ENCODE measurements around the gene PDE9A. TPM values are rescaled to one million over a fixed set of nuclear protein-coding genes. Genes with fewer than 3 reads are reported as not detected.

Gene PDE9A
- total and polyA plus RNA-seq, 10 donors, result 7.9 to 45.5 (median 23.8) TPM

- H3K4me3 ChIP-seq, result no peak overlapping the region
- H3K27ac ChIP-seq, result no peak overlapping the region
- TF ChIP-seq CTCF (IDR thresholded peaks at IDR 0.05 in 8 of 11, conservative IDR thresholded peaks at IDR 0.05 in 3 of 11), result no peak
- TF ChIP-seq POLR2A (IDR thresholded peaks at IDR 0.05), result no peak
- TF ChIP-seq POLR2AphosphoS5 (IDR thresholded peaks at IDR 0.05), result no peak
- no peaks in the 10 kb centered on the region for H3K36me3 ChIP-seq
- intact Hi-C loops (cut with DNase I; ENCODE audit: low total_unique reads), result no loop called here
- peak; percentile 4 for DNase-seq
- H3K4me1 ChIP-seq, result peaks cover 0 to 3% (median 0%) of the 10 kb centered on the region in 6 donors
- H3K9me3 ChIP-seq, result no peaks in the 10 kb centered on the region
- peaks cover 0 to 82% (median 22%) of the 10 kb centered on the region in 7 donors for H3K27me3 ChIP-seq (replicated peaks in 1 of 7)
- WGBS, 5 donors, result 73 to 79% (median 76%) methylated on average over 9 of the region's 9 CpGs
Observed at GRCh38 chr21:42621819-42622177, 31.6 kb upstream of the PDE9A start.

DNA sequence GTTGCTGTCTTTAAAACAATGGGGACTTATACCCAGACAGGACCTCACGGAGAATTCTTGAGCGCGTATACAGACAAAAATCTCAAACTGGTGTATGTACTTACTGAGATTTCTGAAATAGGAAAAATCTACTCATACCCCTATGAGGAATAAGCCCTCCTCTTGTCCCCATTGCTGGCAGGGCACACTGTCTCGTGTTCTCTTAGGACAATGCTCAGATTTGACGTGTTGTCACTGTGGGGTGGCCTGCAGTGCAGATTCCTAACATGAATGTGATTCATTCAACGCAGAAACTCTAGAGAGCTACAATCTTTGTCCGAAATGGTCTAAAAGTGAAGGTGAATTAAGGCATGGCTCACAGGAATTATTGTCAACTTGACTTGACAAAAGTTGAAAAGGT lies 31.1 kb upstream of the PDE9A start:
- H3K9me3 ChIP-seq, result no peaks in the 10 kb centered on the region
- H3K4me3 ChIP-seq, result no peak overlapping the region
- TF ChIP-seq CTCF (IDR thresholded peaks at IDR 0.05 in 8 of 11, conservative IDR thresholded peaks at IDR 0.05 in 3 of 11) (no peak), POLR2AphosphoS5 (IDR thresholded peaks at IDR 0.05) (no peak), POLR2A (IDR thresholded peaks at IDR 0.05) (no peak)
- H3K27ac ChIP-seq, result no peak overlapping the region
- WGBS, 5 donors, result 89 to 92% (median 91%) methylated on average over 7 of the region's 7 CpGs
- no peaks in the 10 kb centered on the region for H3K4me1 ChIP-seq
- DNase-seq, result peak; percentile 1
- H3K36me3 ChIP-seq, result no peaks in the 10 kb centered on the region
- H3K27me3 ChIP-seq (replicated peaks in 1 of 7), result peaks cover 0 to 82% (median 17%) of the 10 kb centered on the region in 7 donors
- intact Hi-C loops (cut with DNase I; ENCODE audit: low total_unique reads), result no loop called here

DNA sequence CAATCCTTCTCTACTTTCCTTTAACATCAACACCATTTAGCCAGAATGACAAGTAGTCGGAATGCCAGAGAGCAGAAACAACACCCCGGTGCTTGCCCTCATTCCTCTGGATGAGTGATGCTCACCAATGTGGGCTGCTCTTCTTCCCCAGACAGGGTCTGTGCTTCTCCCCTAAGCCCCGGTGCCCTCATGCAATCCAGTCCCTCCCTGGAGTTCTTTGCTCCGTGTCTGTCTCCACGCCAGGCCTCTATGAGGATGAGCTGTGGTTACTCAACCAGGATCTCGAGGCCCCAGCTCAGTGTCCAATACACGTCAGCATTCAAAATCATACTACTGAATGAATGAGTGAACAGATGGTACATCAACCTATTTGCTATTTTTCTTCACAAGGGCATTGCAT lies 29.7 kb upstream of the PDE9A start:
- H3K4me1 ChIP-seq, result no peaks in the 10 kb centered on the region
- WGBS, 5 donors, result 71 to 81% (median 78%) methylated on average over 7 of the region's 7 CpGs
- peak; percentile 21 for DNase-seq
- H3K9me3 ChIP-seq, result no peaks in the 10 kb centered on the region
- no peak overlapping the region for H3K4me3 ChIP-seq
- intact Hi-C loops (cut with DNase I; ENCODE audit: low total_unique reads), result no loop called here
- no peak overlapping the region for H3K27ac ChIP-seq
- TF ChIP-seq POLR2A (IDR thresholded peaks at IDR 0.05) (no peak), POLR2AphosphoS5 (IDR thresholded peaks at IDR 0.05) (no peak), CTCF (IDR thresholded peaks at IDR 0.05 in 8 of 11, conservative IDR thresholded peaks at IDR 0.05 in 3 of 11) (no peak)
- peaks cover 0 to 69% (median 12%) of the 10 kb centered on the region in 7 donors for H3K27me3 ChIP-seq (replicated peaks in 1 of 7)
- no peaks in the 10 kb centered on the region for H3K36me3 ChIP-seq

GRCh38 chr21:42624095-42624790 lies 29.2 kb upstream of the PDE9A start:
- intact Hi-C loops (cut with DNase I; ENCODE audit: low total_unique reads), result no loop called here

More at GRCh38 chr21:42624095-42624790, 29.2 kb upstream of the PDE9A start:
- peak; percentile 37 for DNase-seq
- Histone ChIP-seq H3K36me3 (no peaks in the 10 kb centered on the region), H3K27ac (no peak overlapping the region), H3K4me1 (no peaks in the 10 kb centered on the region), H3K9me3 (no peaks in the 10 kb centered on the region), H3K27me3 (replicated peaks in 1 of 7) (peaks cover 0 to 63% (median 7%) of the 10 kb centered on the region in 7 donors), H3K4me3 (no peak overlapping the region)
- no peak for TF ChIP-seq POLR2A (IDR thresholded peaks at IDR 0.05)
- no peak for TF ChIP-seq POLR2AphosphoS5 (IDR thresholded peaks at IDR 0.05)
- no peak for TF ChIP-seq CTCF (IDR thresholded peaks at IDR 0.05 in 8 of 11, conservative IDR thresholded peaks at IDR 0.05 in 3 of 11)
- 51 to 60% (median 58%) methylated on average over 13 of the region's 13 CpGs for WGBS, 5 donors

Data from spleen (tissue), 11 donors.